CD4-positive, alpha-beta T cell (primary cell): ENCODE measurements around the gene PRKCB. TPM values are rescaled to one million over a fixed set of nuclear protein-coding genes. Genes with fewer than 3 reads are reported as not detected.

ENCODE experiments used
- ATAC-seq: fragments of 200-7000 bp; cut with Tn5 transposase; one replicate; pipeline ENCODE4 v1.10.0; 2022; ENCODE audit warnings: mild to moderate bottlenecking; ENCODE audit not compliant: poor library complexity
- CTCF ChIA-PET: fragments of 350-600 bp; sonication (Branson Sonifier 250); formaldehyde crosslinking; loops from one replicate; lab custom pipeline; 2021; ENCODE audit warnings: antibody characterized with exemption, inconsistent platforms; lab: Charles Lee
- POLR2A ChIA-PET: fragments of 350-600 bp; sonication (Branson Sonifier 250); formaldehyde crosslinking; loops from one replicate; lab custom pipeline; 2021; ENCODE audit warnings: antibody characterized with exemption, inconsistent platforms; lab: Charles Lee
- DNase-seq, 14 experiments: peaks; one replicate each; pipeline ENCODE4 v3.0.0-alpha.2; 2013 to 2020; ENCODE audit warnings: mixed read lengths in 2 of 14
- H3K27ac ChIP-seq, 2 donors: one replicate each; pipeline versions ENCODE4 v1.5.1 to v1.7.0; 2013; ENCODE audit warnings: low read length in 2 of 2, low read depth in 1 of 2, mild to moderate bottlenecking in 1 of 2
- H3K27me3 ChIP-seq, 2 experiments: 1 replicate in 1 of 2; 2 replicates in 1 of 2; pipeline versions ENCODE4 v1.6.1 to v1.7.0; 2013; ENCODE audit warnings: low read length in 2 of 2, control low read depth in 1 of 2, mild to moderate bottlenecking in 1 of 2, moderate library complexity in 1 of 2; ENCODE audit not compliant: insufficient read depth in 2 of 2, control insufficient read depth in 1 of 2
- H3K36me3 ChIP-seq: one replicate; pipeline ENCODE4 v1.6.1; 2013; ENCODE audit warnings: low read length, control low read depth; ENCODE audit not compliant: insufficient read depth
- H3K4me1 ChIP-seq: one replicate; pipeline ENCODE4 v1.6.1; 2013; ENCODE audit warnings: low read length, control low read depth; ENCODE audit not compliant: insufficient read depth
- H3K4me3 ChIP-seq: one replicate; pipeline ENCODE4 v1.5.1; 2013; ENCODE audit warnings: mild to moderate bottlenecking, low read length, moderate library complexity
- H3K9me3 ChIP-seq, 2 experiments: 1 replicate in 1 of 2; 2 replicates in 1 of 2; pipeline versions ENCODE4 v1.6.1 to v1.7.0; 2013; ENCODE audit warnings: low read length in 2 of 2, mild to moderate bottlenecking in 2 of 2, control low read depth in 1 of 2, moderate library complexity in 1 of 2; ENCODE audit not compliant: control insufficient read depth in 1 of 2, insufficient read depth in 1 of 2
- H3K27ac Mint-ChIP-seq: one replicate; pipeline ENCODE4 v1.8.0; 2020; ENCODE audit warnings: mixed read lengths
- H3K27me3 Mint-ChIP-seq: one replicate; pipeline ENCODE4 v1.8.0; 2021; ENCODE audit warnings: mixed read lengths
- H3K36me3 Mint-ChIP-seq: one replicate; pipeline ENCODE4 v1.8.0; 2021; ENCODE audit warnings: low read depth, mixed read lengths
- H3K4me1 Mint-ChIP-seq: one replicate; pipeline ENCODE4 v1.8.0; 2021; ENCODE audit warnings: low read depth, mixed read lengths
- H3K4me3 Mint-ChIP-seq: one replicate; pipeline ENCODE4 v1.8.0; 2020; ENCODE audit warnings: mild to moderate bottlenecking, mixed read lengths
- H3K9me3 Mint-ChIP-seq: one replicate; pipeline ENCODE4 v1.8.0; 2020; ENCODE audit warnings: mixed read lengths
- CTCF ChIP-seq: fragments of 200-600 bp; IDR thresholded peaks from one replicate; pipeline ENCODE4 v1.8.0; 2022; ENCODE audit warnings: antibody characterized with exemption, mild to moderate bottlenecking
- intact Hi-C, 2 experiments: fragments of 100-400 bp; cut with DNase I in 1 of 2; cut with micrococcal nuclease in 1 of 2; formaldehyde crosslinking; loops; one replicate each; pipeline versions ENCODE4 v1.15.1 to v1.9.0; 2023 to 2025; cut with DNase I, micrococcal nuclease
- total RNA-seq, 174 experiments: library from RNA in 2 of 174; stranded (reverse) in 2 of 174; gene quantifications; one replicate each; pipeline ENCODE4 v1.2.3 and lab custom pipeline; 2021 to 2026

PRKCB gene
- total RNA-seq, 2 experiments from 2014 or later, result 64.7 TPM

- Histone ChIP-seq H3K27me3 (no peaks in the 10 kb centered on the region), H3K27ac (no peak overlapping the region), H3K9me3 (peaks cover 0 to 5% of the 10 kb centered on the region in 2 experiments), H3K4me3 (no peak overlapping the region), H3K36me3 (no peaks in the 10 kb centered on the region), H3K4me1 (peaks cover 19% of the 10 kb centered on the region)
- peaks cover 24% of the 10 kb centered on the region for H3K36me3 Mint-ChIP-seq
- no peaks in the 10 kb centered on the region for H3K9me3 Mint-ChIP-seq
- no peak overlapping the region for H3K27ac Mint-ChIP-seq
- ChIA-PET POLR2A (interaction anchor here (1.3 kb wide), 1 partner anchor 91 kb away, joined by 4 read pairs; no protein-coding TSS in a partner anchor), CTCF (no interaction called here)
- intact Hi-C loops, result no loop called here
- H3K4me3 Mint-ChIP-seq, result no peak overlapping the region
- H3K27me3 Mint-ChIP-seq, result no peaks in the 10 kb centered on the region
- ATAC-seq (no peak), DNase-seq (no peak)
- H3K4me1 Mint-ChIP-seq, result peaks cover 62% of the 10 kb centered on the region
- no peak for TF ChIP-seq CTCF
These were observed 81.8 kb downstream of the PRKCB start for GRCh38 chr16:23917621-23918020.

GRCh38 chr16:23920446-23920845 lies 84.7 kb downstream of the PRKCB start:
- Histone ChIP-seq H3K4me1 (peaks cover 8% of the 10 kb centered on the region), H3K4me3 (no peak overlapping the region), H3K27me3 (no peaks in the 10 kb centered on the region), H3K9me3 (peaks cover 0 to 5% of the 10 kb centered on the region in 2 experiments), H3K27ac (no peak overlapping the region), H3K36me3 (no peaks in the 10 kb centered on the region)
- CTCF ChIA-PET, result no interaction called here
- POLR2A ChIA-PET, result no interaction called here
- DNase-seq (no peak), ATAC-seq (no peak)
- Mint-ChIP-seq H3K36me3 (peaks cover 38% of the 10 kb centered on the region), H3K9me3 (no peaks in the 10 kb centered on the region), H3K27ac (no peak overlapping the region), H3K4me3 (no peak overlapping the region), H3K27me3 (no peaks in the 10 kb centered on the region), H3K4me1 (peaks cover 72% of the 10 kb centered on the region)
- intact Hi-C loops, result loop anchor here in 1 of 2 experiments (5.0 kb wide), 1 partner anchor 57 kb away; no protein-coding TSS in a partner anchor
- no peak for TF ChIP-seq CTCF

GRCh38 chr16:23920899-23921298 lies 85.1 kb downstream of the PRKCB start:
- H3K4me1 ChIP-seq, result peaks cover 8% of the 10 kb centered on the region
- H3K4me1 Mint-ChIP-seq, result peaks cover 72% of the 10 kb centered on the region
- H3K9me3 ChIP-seq, result peaks cover 0 to 5% of the 10 kb centered on the region in 2 experiments
- H3K36me3 ChIP-seq, result no peaks in the 10 kb centered on the region
- H3K36me3 Mint-ChIP-seq, result peaks cover 41% of the 10 kb centered on the region
- ChIA-PET POLR2A (no interaction called here), CTCF (no interaction called here)
- DNase-seq (peak in 2 of 14 experiments; percentile 12 to 21), ATAC-seq (no peak)
- no peak overlapping the region for H3K4me3 Mint-ChIP-seq
- no peak overlapping the region for H3K4me3 ChIP-seq
- no peak overlapping the region for H3K27ac Mint-ChIP-seq
- TF ChIP-seq CTCF, result no peak
- H3K27me3 Mint-ChIP-seq, result no peaks in the 10 kb centered on the region
- H3K9me3 Mint-ChIP-seq, result no peaks in the 10 kb centered on the region
- H3K27ac ChIP-seq, result no peak overlapping the region
- intact Hi-C loops, result loop anchor here in 1 of 2 experiments (5.0 kb wide), 1 partner anchor 56 kb away; no protein-coding TSS in a partner anchor
- no peaks in the 10 kb centered on the region for H3K27me3 ChIP-seq
